GM13976 (cell line): ENCODE data around the gene CPLX3.

Source experiments
- DNase-seq: peaks from one replicate; pipeline ENCODE4 v3.0.0; 2012; ENCODE audit warnings: low spot score
- in situ Hi-C: fragments of 300-500 bp; cut with MboI; formaldehyde crosslinking; loops from one replicate; pipeline ENCODE4 v1.12.0; 2022; ENCODE audit warnings: low sequenced_read_pairs, mixed read lengths, inconsistent platforms; ENCODE audit not compliant: unreplicated experiment
- TF ChIP-seq, protein P1 (sequence below): IDR thresholded peaks from 2 replicates; pipeline ENCODE4 v1.5.1; 2012; ENCODE audit warnings: borderline replicate concordance, mild to moderate bottlenecking; ENCODE audit not compliant: insufficient read depth; ENCODE audit errors: extremely low read depth, missing control alignments, control extremely low read depth

Gene CPLX3

DNA sequence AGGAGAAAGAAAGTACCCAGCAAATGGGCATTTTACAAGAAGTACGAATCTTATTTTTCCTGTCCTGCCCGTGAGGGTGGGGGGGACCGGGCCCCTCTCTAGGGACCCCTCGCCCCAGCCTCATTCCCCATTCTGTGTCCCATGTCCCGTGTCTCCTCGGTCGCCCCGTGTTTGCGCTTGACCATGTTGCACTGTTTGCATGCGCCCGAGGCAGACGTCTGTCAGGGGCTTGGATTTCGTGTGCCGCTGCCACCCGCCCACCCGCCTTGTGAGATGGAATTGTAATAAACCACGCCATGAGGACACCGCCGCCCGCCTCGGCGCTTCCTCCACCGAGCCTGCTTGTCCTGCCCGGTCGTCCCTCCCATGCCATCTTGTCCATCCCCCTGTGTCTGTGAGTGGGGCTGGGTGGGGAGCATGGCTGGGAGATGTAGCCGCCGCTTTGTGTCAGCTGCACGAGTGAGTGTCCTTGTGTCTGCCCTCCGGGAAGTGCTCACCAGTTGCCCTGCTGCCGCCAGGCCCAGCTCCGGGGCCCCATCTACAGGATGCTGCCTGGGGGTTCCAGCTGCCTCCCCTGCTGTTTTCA lies 23.5 kb upstream of the CPLX3 start:
- TF ChIP-seq, protein P1, sequence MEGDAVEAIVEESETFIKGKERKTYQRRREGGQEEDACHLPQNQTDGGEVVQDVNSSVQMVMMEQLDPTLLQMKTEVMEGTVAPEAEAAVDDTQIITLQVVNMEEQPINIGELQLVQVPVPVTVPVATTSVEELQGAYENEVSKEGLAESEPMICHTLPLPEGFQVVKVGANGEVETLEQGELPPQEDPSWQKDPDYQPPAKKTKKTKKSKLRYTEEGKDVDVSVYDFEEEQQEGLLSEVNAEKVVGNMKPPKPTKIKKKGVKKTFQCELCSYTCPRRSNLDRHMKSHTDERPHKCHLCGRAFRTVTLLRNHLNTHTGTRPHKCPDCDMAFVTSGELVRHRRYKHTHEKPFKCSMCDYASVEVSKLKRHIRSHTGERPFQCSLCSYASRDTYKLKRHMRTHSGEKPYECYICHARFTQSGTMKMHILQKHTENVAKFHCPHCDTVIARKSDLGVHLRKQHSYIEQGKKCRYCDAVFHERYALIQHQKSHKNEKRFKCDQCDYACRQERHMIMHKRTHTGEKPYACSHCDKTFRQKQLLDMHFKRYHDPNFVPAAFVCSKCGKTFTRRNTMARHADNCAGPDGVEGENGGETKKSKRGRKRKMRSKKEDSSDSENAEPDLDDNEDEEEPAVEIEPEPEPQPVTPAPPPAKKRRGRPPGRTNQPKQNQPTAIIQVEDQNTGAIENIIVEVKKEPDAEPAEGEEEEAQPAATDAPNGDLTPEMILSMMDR: no peak
- no peak for DNase-seq
- in situ Hi-C loops: no loop called here

DNA sequence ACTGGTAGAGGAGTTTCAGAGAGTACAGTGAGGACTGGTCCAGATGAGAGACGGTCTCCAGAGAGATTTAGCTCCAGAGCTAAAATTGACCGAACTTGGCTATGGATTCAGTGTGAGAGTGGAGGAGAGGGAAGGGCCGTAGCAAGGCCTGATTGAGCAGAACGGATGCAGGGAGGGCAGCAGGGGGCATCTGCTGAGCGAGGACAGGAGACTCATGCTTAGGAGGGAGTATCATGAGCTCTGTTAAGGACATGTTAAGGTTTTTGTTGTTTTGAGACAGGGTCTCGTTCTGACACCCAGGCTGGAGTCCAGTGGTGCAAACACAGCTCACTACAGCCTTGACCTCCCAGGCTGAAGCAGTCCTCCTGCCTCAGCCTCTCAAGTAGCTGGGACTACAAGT lies 21.5 kb upstream of the CPLX3 start:
- in situ Hi-C loops: no loop called here
- DNase-seq: no peak
- TF ChIP-seq, protein P1: no peak

DNA sequence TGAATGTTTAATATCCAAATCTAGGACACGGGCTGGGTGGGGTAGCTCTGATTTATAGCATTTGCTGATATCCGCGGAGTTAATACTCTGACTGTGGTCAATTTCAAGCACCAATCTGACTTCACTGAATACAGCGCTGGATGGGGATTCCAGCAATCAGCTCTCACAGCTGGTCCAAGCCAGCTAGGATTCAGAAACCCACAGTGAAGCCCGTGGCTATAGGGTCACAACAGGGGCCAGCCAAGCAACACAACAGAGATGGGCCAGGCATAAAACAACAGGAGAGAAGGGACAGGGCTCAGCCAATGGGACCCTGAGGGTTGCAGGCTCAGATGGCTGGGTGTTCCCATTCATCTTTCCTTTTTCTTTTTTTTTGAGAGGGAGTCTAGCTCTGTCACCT lies 19.1 kb upstream of the CPLX3 start:
- in situ Hi-C loops: no loop called here
- TF ChIP-seq, protein P1: no peak
- no peak for DNase-seq

DNA sequence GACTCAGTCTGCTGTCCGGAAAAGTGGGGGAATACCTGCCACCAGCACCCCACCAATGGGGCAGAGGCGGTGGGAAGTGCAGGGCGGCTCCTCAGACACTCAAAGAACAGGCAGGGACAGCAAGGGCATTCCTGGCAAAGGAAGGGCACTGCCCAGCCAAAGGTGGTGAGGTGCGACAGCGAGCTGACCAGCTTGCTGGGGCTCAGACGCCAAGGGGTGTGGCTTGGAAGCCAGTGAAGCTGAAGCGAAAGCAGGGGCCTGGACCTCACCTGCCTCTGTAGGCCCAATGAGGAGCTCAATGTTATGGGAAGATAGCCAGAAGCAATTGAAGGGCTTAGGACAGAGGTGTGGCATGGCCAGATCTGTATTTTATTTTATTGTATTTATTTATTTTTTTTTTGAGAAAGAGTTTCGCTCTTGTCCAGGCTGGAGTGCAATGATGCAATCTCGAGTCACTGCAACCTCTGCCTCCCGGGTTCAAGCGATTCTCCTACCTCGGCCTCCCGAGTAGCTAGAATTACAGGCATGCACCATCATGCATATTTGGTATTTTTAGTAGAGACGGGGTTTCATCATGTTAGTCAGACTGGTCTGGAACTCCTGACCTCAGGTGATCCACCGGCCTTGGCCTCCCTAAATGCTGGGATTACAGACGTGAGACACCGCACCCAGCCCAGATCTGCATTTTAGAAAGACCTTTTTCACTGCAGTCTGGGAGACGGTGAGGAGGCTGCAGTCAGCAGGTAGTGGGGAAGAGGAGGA lies 18.2 kb upstream of the CPLX3 start:
- no peak for DNase-seq
- in situ Hi-C loops: no loop called here
- TF ChIP-seq, protein P1: no peak

DNA sequence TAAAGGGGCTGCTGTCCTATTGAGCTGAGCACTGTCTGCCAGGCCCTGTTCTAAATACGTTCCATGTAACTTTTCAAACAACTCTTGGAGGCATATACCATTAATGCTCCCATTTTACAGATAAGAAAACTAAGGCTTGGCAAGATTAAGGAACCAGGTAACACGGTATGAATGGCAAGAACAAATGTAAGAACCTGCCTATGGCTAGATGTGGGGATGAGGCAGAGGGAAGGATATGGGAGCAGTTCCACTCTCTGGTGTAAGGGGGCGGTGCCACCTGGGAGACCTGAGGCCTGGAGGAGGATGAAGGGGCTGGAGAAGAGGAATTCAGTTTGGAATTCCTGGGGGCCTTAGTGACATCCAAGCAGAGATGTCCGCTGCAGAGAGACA lies 17.6 kb upstream of the CPLX3 start:
- DNase-seq: no peak
- TF ChIP-seq, protein P1: no peak
- in situ Hi-C loops: no loop called here

DNA sequence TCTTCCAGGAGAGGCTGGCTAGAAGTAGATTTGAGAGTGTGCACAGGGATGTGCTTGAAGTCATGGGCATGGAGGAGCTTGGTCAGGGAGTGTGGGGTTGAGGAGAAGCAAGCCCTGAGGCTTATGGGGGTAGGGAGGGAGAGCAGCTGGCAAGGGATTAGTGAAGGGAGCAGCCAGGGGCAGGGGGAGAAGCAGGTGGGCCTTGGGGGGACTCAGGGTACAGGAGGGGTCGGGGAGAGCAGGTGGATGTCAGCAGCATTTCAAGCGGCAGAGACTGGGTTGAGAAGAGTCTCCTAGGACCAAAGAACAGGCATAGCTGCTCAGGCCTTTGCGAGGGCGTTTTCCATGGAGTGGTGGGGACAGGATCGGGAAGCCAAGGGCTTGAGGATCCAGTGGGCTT lies 17.2 kb upstream of the CPLX3 start:
- in situ Hi-C loops: no loop called here
- TF ChIP-seq, protein P1: no peak
- DNase-seq: no peak
